ENCODE results near the gene TRMT10B. TPM values are rescaled to one million over a fixed set of nuclear protein-coding genes. Genes with fewer than 3 reads are reported as not detected.

TRMT10B gene
- total RNA-seq, 1 experiment from 2014 or later = 5.7 TPM

DNA sequence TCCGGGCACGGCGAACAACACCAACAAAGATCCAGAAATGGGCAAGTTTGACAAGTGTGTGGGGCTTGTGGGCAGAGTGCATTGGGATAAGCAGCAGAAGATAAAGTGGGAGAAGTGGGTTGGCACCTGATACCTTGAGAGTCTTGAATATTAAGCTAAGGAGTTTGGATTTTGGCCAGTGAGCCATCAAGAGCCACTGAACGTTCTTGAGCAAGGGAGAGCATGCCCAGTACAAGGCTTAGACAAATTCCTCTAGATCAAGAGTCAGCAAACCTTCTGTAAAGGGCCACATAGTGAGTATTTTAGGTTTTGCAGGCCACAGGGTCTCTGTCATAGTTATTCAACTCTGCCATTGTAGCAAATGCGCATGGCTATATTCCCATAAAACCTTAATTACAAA lies 26.6 kb upstream of the TRMT10B start:
- WGBS (ENCODE audit: extremely low coverage, insufficient read length, low lambda C conversion rate) = no CpG with 5 or more reads among the region's 5 CpGs

More for the DNA sequence above, 26.6 kb upstream of the TRMT10B start:
- Histone ChIP-seq H3T11ph (ENCODE audit: low read length) (no peak overlapping the region), H3K4me2 (ENCODE audit: insufficient read depth, insufficient read length, low read length) (no peak overlapping the region), H3K79me2 (ENCODE audit: insufficient read depth, low read length) (no peaks in the 10 kb centered on the region), H2BK120ac (ENCODE audit: low read depth, low read length, poor library complexity, severe bottlenecking) (no peak overlapping the region), H3K9ac (ENCODE audit: extremely low read depth, insufficient read length, low read length) (no peak overlapping the region), H2BK20ac (ENCODE audit: low read depth, low read length, poor library complexity, severe bottlenecking) (no peak overlapping the region), H3K23me2 (ENCODE audit: insufficient read length, low read depth, low read length, poor library complexity, severe bottlenecking) (no peaks in the 10 kb centered on the region), H3K23ac (ENCODE audit: insufficient read length, low read depth, low read length) (no peak overlapping the region), H3K79me1 (ENCODE audit: insufficient read depth, low read depth, low read length, poor library complexity, severe bottlenecking) (no peaks in the 10 kb centered on the region), H3K4me1 (ENCODE audit: insufficient read depth, low read length) (no peaks in the 10 kb centered on the region), H4K91ac (ENCODE audit: insufficient read length, low read depth, low read length) (no peak overlapping the region), H2BK12ac (ENCODE audit: insufficient read length, low read depth, low read length) (no peak overlapping the region), H4K5ac (ENCODE audit: insufficient read length, low read depth, low read length) (no peak overlapping the region), H2BK5ac (ENCODE audit: insufficient read length, low read length) (no peak overlapping the region), H3K18ac (ENCODE audit: insufficient read length, low read depth, low read length) (no peak overlapping the region), H2BK15ac (ENCODE audit: low read depth, low read length) (no peak overlapping the region), H3K56ac (ENCODE audit: insufficient read length, low read depth, low read length) (no peak overlapping the region), H2AK5ac (ENCODE audit: insufficient read length, low read length) (no peak overlapping the region), H3K9me3 (ENCODE audit: control insufficient read depth, low read depth, low read length) (no peaks in the 10 kb centered on the region), H3K27me3 (ENCODE audit: insufficient read depth, low read length) (no peaks in the 10 kb centered on the region), H2AFZ (ENCODE audit: low read length) (no peak overlapping the region), H4K8ac (replicated peaks; ENCODE audit: insufficient read length, low read depth, low read length) (no peak overlapping the region), H3K14ac (ENCODE audit: insufficient read depth, low read length) (no peak overlapping the region), H3K4ac (ENCODE audit: low read depth, low read length) (no peak overlapping the region), H3K27ac (ENCODE audit: insufficient read length, low read depth, low read length) (no peak overlapping the region), H4K20me1 (ENCODE audit: control insufficient read depth, insufficient read depth, insufficient read length) (no peaks in the 10 kb centered on the region)
- Mint-ChIP-seq H3K27ac (no peak overlapping the region), H3K27me3 (ENCODE audit: low read depth) (peaks cover 2% of the 10 kb centered on the region), H3K4me3 (no peak overlapping the region), H3K36me3 (ENCODE audit: insufficient read depth in 1 of 3, low read depth in 3 of 3) (no peaks in the 10 kb centered on the region), H3K4me1 (peaks cover 14 to 15% of the 10 kb centered on the region in 2 experiments), H3K9me3 (no peaks in the 10 kb centered on the region)
- no peak for DNase-seq
- no peak for TF ChIP-seq CTCF (conservative IDR thresholded peaks at IDR 0.05)
